ENCODE data around the gene PSME3IP1. TPM values are rescaled to one million over a fixed set of nuclear protein-coding genes. Genes with fewer than 3 reads are reported as not detected.

PSME3IP1 gene
- total RNA-seq, 1 donor from 2014 or later = 59.0 TPM

- DNase-seq = no peak
- no peak for ATAC-seq
- intact Hi-C loops (cut with micrococcal nuclease) = no loop called here
Observed at GRCh38 chr16:57150682-57151330, 35.0 kb downstream of the PSME3IP1 start.

GRCh38 chr16:57149391-57149790, 36.4 kb downstream of the PSME3IP1 start:
- no peak for ATAC-seq
- intact Hi-C loops (cut with micrococcal nuclease) = no loop called here
- DNase-seq = no peak

GRCh38 chr16:57148481-57148880, 37.4 kb downstream of the PSME3IP1 start:
- ATAC-seq (no peak), DNase-seq (no peak)
- intact Hi-C loops (cut with micrococcal nuclease) = no loop called here

GRCh38 chr16:57147381-57148221, 38.2 kb downstream of the PSME3IP1 start:
- ATAC-seq (peak; percentile 46), DNase-seq (no peak)
- intact Hi-C loops (cut with micrococcal nuclease) = no loop called here

- no peak for ATAC-seq
- no peak for DNase-seq
- intact Hi-C loops (cut with micrococcal nuclease) = no loop called here
Observed at GRCh38 chr16:57146735-57147134, 39.1 kb downstream of the PSME3IP1 start.

GRCh38 chr16:57146040-57146647, 39.7 kb downstream of the PSME3IP1 start:
- ATAC-seq (no peak), DNase-seq (no peak)
- intact Hi-C loops (cut with micrococcal nuclease) = no loop called here

- ATAC-seq (peak; percentile 29), DNase-seq (no peak)
- intact Hi-C loops (cut with micrococcal nuclease) = no loop called here
Observed at GRCh38 chr16:57145046-57146021, 40.5 kb downstream of the PSME3IP1 start.

- intact Hi-C loops (cut with micrococcal nuclease) = no loop called here
- no peak for ATAC-seq
- DNase-seq = no peak
Observed at GRCh38 chr16:57144027-57144426, 41.8 kb downstream of the PSME3IP1 start.

GRCh38 chr16:57143149-57143921, 42.5 kb downstream of the PSME3IP1 start:
- no peak for ATAC-seq
- no peak for DNase-seq
- intact Hi-C loops (cut with micrococcal nuclease) = no loop called here

GRCh38 chr16:57141822-57142631, 43.8 kb downstream of the PSME3IP1 start:
- no peak for DNase-seq
- ATAC-seq = no peak
- intact Hi-C loops (cut with micrococcal nuclease) = no loop called here

GRCh38 chr16:57140931-57141668, 44.7 kb downstream of the PSME3IP1 start:
- ATAC-seq = no peak
- no peak for DNase-seq
- intact Hi-C loops (cut with micrococcal nuclease) = no loop called here

GRCh38 chr16:57138281-57138935, 47.4 kb downstream of the PSME3IP1 start:
- no peak for ATAC-seq
- intact Hi-C loops (cut with micrococcal nuclease) = no loop called here

GRCh38 chr16:57137566-57138273, 48.1 kb downstream of the PSME3IP1 start:
- DNase-seq = no peak
- intact Hi-C loops (cut with micrococcal nuclease) = no loop called here
- no peak for ATAC-seq

More at GRCh38 chr16:57138281-57138935, 47.4 kb downstream of the PSME3IP1 start:
- DNase-seq = no peak

- DNase-seq (no peak), ATAC-seq (no peak)
- intact Hi-C loops (cut with micrococcal nuclease) = no loop called here
Observed at GRCh38 chr16:57137043-57137442, 48.8 kb downstream of the PSME3IP1 start.

- ATAC-seq (no peak), DNase-seq (no peak)
- intact Hi-C loops (cut with micrococcal nuclease) = no loop called here
Observed at GRCh38 chr16:57134982-57135381, 50.9 kb downstream of the PSME3IP1 start.

- DNase-seq = peak; percentile 19
- no peak for ATAC-seq
- intact Hi-C loops (cut with micrococcal nuclease) = no loop called here
Observed at GRCh38 chr16:57133886-57134285, 52.0 kb downstream of the PSME3IP1 start.
